ENCODE measurements around the gene ARHGAP22. TPM values are rescaled to one million over a fixed set of nuclear protein-coding genes. Genes with fewer than 3 reads are reported as not detected.

ARHGAP22 gene
- total RNA-seq, 8 experiments from 2014 or later, result 0.72 to 9.3 (median 1.8) TPM

GRCh38 chr10:48462482-48463020 lies 142.3 kb downstream of the ARHGAP22 start:
- Histone ChIP-seq H3K27ac (no peak overlapping the region), H3K4me3 (no peak overlapping the region), H3K4me1 (replicated peaks in 1 of 2) (no peaks in the 10 kb centered on the region)
- no peak for ATAC-seq (replicated peaks in 6 of 8)
- WGBS, 10 experiments, result 85 to 100% (median 100%) methylated on average over 1 to 2 of the region's 5 CpGs; no CpG with 5 or more reads in 7 of the 10 experiments
- in situ Hi-C loops (cut with MboI; ENCODE audit: low pct_unique_long_range_greater_than_20kb in 2 of 9, low sequenced_read_pairs in 9 of 9, unreplicated experiment in 9 of 9), result no loop called here

- Histone ChIP-seq H3K4me1 (replicated peaks in 1 of 2) (peaks cover 0 to under 1% of the 10 kb centered on the region in 2 donors), H3K4me3 (no peak overlapping the region), H3K27ac (no peak overlapping the region)
- WGBS, 10 experiments, result 0 to 100% (median 88%) methylated on average over 1 to 9 of the region's 12 CpGs
- no peak for ATAC-seq (replicated peaks in 6 of 8)
- in situ Hi-C loops (cut with MboI; ENCODE audit: low pct_unique_long_range_greater_than_20kb in 2 of 9, low sequenced_read_pairs in 9 of 9, unreplicated experiment in 9 of 9), result no loop called here
Observed at GRCh38 chr10:48461623-48462481, 143.0 kb downstream of the ARHGAP22 start.

- in situ Hi-C loops (cut with MboI; ENCODE audit: low pct_unique_long_range_greater_than_20kb in 2 of 9, low sequenced_read_pairs in 9 of 9, unreplicated experiment in 9 of 9), result no loop called here
- no peak overlapping the region for H3K4me3 ChIP-seq
Observed at GRCh38 chr10:48460182-48460581, 144.7 kb downstream of the ARHGAP22 start.

GRCh38 chr10:48459270-48460150 lies 145.4 kb downstream of the ARHGAP22 start:
- 80 to 100% (median 86%) methylated on average over 1 to 7 of the region's 23 CpGs; no CpG with 5 or more reads in 5 of the 10 experiments for WGBS, 10 experiments
- in situ Hi-C loops (cut with MboI; ENCODE audit: low pct_unique_long_range_greater_than_20kb in 2 of 9, low sequenced_read_pairs in 9 of 9, unreplicated experiment in 9 of 9), result no loop called here

More at GRCh38 chr10:48460182-48460581, 144.7 kb downstream of the ARHGAP22 start:
- peaks cover 11% of the 10 kb centered on the region in 2 donors for H3K4me1 ChIP-seq (replicated peaks in 1 of 2)
- H3K27ac ChIP-seq, result no peak overlapping the region
- ATAC-seq (replicated peaks in 6 of 8), result no peak
- WGBS, 10 experiments, result 0 to 86% (median 71%) methylated on average over 1 to 2 of the region's 2 CpGs; no CpG with 5 or more reads in 5 of the 10 experiments

DNA sequence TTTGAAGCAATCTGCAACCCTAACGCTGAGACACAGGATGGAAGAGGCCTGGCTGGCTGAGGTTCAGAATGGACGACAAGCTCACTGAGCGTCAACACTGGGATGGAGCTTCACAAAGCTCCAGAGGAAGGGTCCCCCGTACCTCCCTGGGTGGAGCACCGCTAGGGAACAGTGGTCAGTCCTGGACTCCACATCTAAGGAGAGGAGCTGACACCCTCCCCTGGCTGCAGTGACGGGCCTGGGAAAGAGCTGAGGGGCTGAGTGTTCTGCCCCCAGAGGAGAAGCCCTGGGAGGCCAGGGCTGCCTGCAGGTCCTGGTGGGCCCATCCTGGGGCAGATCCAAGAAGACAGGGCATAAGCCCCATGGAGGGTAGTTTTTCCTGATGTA lies 146.2 kb downstream of the ARHGAP22 start:
- WGBS, 10 experiments, result 60 to 100% (median 83%) methylated on average over 1 to 3 of the region's 6 CpGs; no CpG with 5 or more reads in 7 of the 10 experiments
- no peak for ATAC-seq (replicated peaks in 6 of 8)
- Histone ChIP-seq H3K4me3 (no peak overlapping the region), H3K27ac (no peak overlapping the region), H3K4me1 (replicated peaks in 1 of 2) (peaks cover 11% of the 10 kb centered on the region in 2 donors)
- in situ Hi-C loops (cut with MboI; ENCODE audit: low pct_unique_long_range_greater_than_20kb in 2 of 9, low sequenced_read_pairs in 9 of 9, unreplicated experiment in 9 of 9), result no loop called here

More at GRCh38 chr10:48459270-48460150, 145.4 kb downstream of the ARHGAP22 start:
- no peak overlapping the region for H3K27ac ChIP-seq
- H3K4me1 ChIP-seq (replicated peaks in 1 of 2), result peaks cover 11% of the 10 kb centered on the region in 2 donors
- ATAC-seq (replicated peaks in 6 of 8), result no peak
- H3K4me3 ChIP-seq, result no peak overlapping the region

- no peak for ATAC-seq (replicated peaks in 6 of 8)
- no peak overlapping the region for H3K4me3 ChIP-seq
- in situ Hi-C loops (cut with MboI; ENCODE audit: low pct_unique_long_range_greater_than_20kb in 2 of 9, low sequenced_read_pairs in 9 of 9, unreplicated experiment in 9 of 9), result no loop called here
- WGBS, 10 experiments, result 50 to 92% (median 80%) methylated on average over 1 to 2 of the region's 5 CpGs; no CpG with 5 or more reads in 7 of the 10 experiments
- H3K4me1 ChIP-seq (replicated peaks in 1 of 2), result peaks cover 11% of the 10 kb centered on the region in 2 donors
- no peak overlapping the region for H3K27ac ChIP-seq
Observed at GRCh38 chr10:48457949-48458661, 146.8 kb downstream of the ARHGAP22 start.

DNA sequence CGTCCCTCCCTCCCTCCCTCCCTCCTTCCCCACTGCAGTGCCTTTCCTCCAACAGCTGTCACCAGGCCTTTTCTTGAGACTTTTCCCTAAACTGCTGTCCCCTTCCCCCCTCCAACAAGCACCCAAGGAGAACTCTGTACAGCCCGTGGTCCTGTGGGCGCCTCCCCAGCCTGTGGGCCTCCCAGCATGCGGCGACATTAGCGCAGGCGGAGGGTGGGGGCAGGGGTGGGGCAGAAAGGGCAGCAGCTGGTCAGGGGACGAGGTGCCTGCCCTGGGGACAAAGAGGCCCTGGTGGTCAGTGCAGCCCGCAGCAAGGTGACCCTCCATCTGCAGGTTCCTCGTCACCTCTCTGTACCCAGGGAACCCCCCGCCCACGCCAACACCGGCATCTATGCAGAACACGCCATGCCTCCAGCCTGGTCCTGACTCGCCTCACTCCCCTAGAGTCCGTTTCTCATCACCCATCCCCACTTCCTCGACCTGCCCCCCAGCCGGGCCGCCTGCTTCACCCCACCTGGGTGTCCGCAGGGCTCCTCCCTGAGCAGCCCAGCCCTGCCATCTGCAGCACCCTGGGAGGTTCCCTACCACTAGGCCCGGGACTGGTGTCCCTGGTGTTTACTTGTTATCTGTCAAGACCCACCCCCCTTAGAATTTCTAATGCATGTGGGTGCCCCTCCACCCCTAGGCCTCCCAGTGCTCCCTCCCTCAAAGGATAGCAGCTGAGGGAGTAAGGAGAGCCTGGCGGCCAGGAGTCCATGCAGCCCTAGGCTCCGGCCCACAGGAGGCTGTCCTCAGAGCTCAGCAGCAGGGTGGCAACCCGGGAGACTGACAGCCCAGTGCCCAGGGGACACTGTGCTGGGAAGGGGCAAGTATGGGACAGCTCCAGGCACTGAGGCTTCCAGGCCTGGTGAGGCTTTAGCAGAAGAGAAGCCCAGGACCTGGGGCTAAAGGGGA lies 147.8 kb downstream of the ARHGAP22 start:
- no peak overlapping the region for H3K27ac ChIP-seq
- peak in 3 of 8 experiments; percentile 8 to 16 (median 8) for ATAC-seq (replicated peaks in 6 of 8)
- H3K4me1 ChIP-seq (replicated peaks in 1 of 2), result peaks cover 11% of the 10 kb centered on the region in 2 donors
- no peak overlapping the region for H3K4me3 ChIP-seq
- 100% methylated on average over 1 to 2 of the region's 24 CpGs; no CpG with 5 or more reads in 8 of the 10 experiments for WGBS, 10 experiments
- in situ Hi-C loops (cut with MboI; ENCODE audit: low pct_unique_long_range_greater_than_20kb in 2 of 9, low sequenced_read_pairs in 9 of 9, unreplicated experiment in 9 of 9), result no loop called here

DNA sequence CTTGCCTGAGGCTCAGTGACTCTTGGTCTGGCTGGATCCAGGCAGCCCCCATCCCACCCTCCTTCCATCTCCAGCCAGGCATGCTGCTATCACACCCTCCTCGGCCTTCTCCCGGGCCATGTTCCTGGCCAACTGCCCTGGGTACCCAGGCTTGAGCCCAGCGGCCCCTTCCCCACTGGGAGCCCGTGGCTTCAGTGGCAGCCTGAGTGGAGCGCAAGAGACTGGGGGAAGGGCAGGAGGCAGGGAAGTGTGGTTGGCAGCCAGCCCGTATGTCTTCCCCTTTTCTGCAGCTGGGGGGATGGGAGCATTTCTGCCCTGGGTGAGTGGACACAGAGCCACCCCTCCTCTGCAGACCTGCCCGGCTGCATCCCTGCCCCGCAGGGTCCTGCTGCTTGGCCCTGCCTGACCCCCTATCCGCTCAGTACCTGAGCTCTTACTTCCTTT lies 148.5 kb downstream of the ARHGAP22 start:
- WGBS, 10 experiments, result 40 to 67% (median 60%) methylated on average over 1 to 3 of the region's 9 CpGs; no CpG with 5 or more reads in 7 of the 10 experiments
- in situ Hi-C loops (cut with MboI; ENCODE audit: low pct_unique_long_range_greater_than_20kb in 2 of 9, low sequenced_read_pairs in 9 of 9, unreplicated experiment in 9 of 9), result no loop called here
- ATAC-seq (replicated peaks in 6 of 8), result peak in 5 of 8 experiments; percentile 84 to 90 (median 88)
- peaks cover 11% of the 10 kb centered on the region in 2 donors for H3K4me1 ChIP-seq (replicated peaks in 1 of 2)
- H3K27ac ChIP-seq, result no peak overlapping the region
- H3K4me3 ChIP-seq, result no peak overlapping the region

GRCh38 chr10:48455392-48456151 lies 149.3 kb downstream of the ARHGAP22 start:
- ATAC-seq (replicated peaks in 6 of 8), result no peak
- peaks cover 11% of the 10 kb centered on the region in 2 donors for H3K4me1 ChIP-seq (replicated peaks in 1 of 2)
- H3K27ac ChIP-seq, result no peak overlapping the region
- WGBS, 10 experiments, result 80 to 100% (median 98%) methylated on average over 1 to 7 of the region's 15 CpGs; no CpG with 5 or more reads in 4 of the 10 experiments
- in situ Hi-C loops (cut with MboI; ENCODE audit: low pct_unique_long_range_greater_than_20kb in 2 of 9, low sequenced_read_pairs in 9 of 9, unreplicated experiment in 9 of 9), result no loop called here
- no peak overlapping the region for H3K4me3 ChIP-seq

DNA sequence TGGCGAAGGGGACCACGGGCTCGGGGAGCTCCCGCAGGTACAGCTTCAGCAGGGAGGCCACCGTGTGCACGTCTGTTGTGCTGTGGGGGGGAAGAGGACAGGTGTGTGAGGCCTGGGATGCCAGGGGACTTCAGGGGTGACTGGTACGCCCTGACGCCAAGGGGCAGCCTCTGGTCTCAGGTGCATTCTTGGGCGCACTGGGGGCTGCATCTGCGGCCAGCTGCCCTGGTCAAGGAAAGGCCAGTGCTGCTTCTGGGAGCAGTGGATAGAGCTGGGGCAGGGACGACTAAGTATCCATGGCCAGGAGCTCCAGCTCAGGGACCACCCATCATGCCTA lies 149.8 kb downstream of the ARHGAP22 start:
- no peak for ATAC-seq (replicated peaks in 6 of 8)
- H3K4me3 ChIP-seq, result no peak overlapping the region
- 92% methylated on average over 5 of the region's 11 CpGs; no CpG with 5 or more reads in 9 of the 10 experiments for whole genome bisulfite sequencing, 10 experiments
- H3K27ac ChIP-seq, result no peak overlapping the region
- peaks cover 11% of the 10 kb centered on the region in 2 donors for H3K4me1 ChIP-seq (replicated peaks in 1 of 2)
- in situ Hi-C loops (cut with MboI; ENCODE audit: low pct_unique_long_range_greater_than_20kb in 2 of 9, low sequenced_read_pairs in 9 of 9, unreplicated experiment in 9 of 9), result no loop called here

All from motor neuron (in vitro differentiated cells).